OCI-LY3 (cell line): Measurements from ENCODE around the gene EZH1.

Source experiments
- H2AFZ ChIP-seq: fragments of 200-600, 300-600 bp; shearing (Covaris generic); 2 replicates; pipeline ENCODE4 v1.6.0; 2014; ENCODE audit warnings: antibody characterized with exemption, low read depth, low read length
- H3K27ac ChIP-seq: fragments of 200-600, 300-600 bp; sonication (generic); 2 replicates; pipeline ENCODE4 v1.5.1; 2014; ENCODE audit warnings: mild to moderate bottlenecking, low read length, moderate library complexity, mixed read lengths
- H3K27me3 ChIP-seq: fragments of 200-600, 300-600 bp; sonication (generic); 2 replicates; pipeline ENCODE4 v1.6.1; 2014; ENCODE audit warnings: low read depth, low read length, mixed read lengths
- H3K36me3 ChIP-seq: fragments of 200-600, 300-600 bp; sonication (generic); replicated peaks from 2 replicates; pipeline ENCODE3; 2014; ENCODE audit warnings: low read depth, low read length, mixed read lengths
- H3K4me1 ChIP-seq: fragments of 300-600, 200-600 bp; sonication (generic); 2 replicates; pipeline ENCODE4 v1.6.1; 2014; ENCODE audit warnings: low read length, mixed read lengths
- H3K4me2 ChIP-seq: fragments of 200-600, 300-600 bp; sonication (generic); 2 replicates; pipeline ENCODE4 v1.6.1; 2014; ENCODE audit warnings: low read length, mixed read lengths
- H3K4me3 ChIP-seq: fragments of 300-600, 200-600 bp; sonication (generic); 2 replicates; pipeline ENCODE4 v1.5.1; 2014; ENCODE audit warnings: antibody characterized with exemption, mild to moderate bottlenecking, low read length, moderate library complexity
- H3K79me2 ChIP-seq: fragments of 300-600, 200-600 bp; shearing (Covaris generic); 2 replicates; pipeline ENCODE4 v1.6.1; 2014; ENCODE audit warnings: mild to moderate bottlenecking, low read length, mixed read lengths
- H3K9ac ChIP-seq: fragments of 300-600, 200-600 bp; shearing (Covaris generic); 2 replicates; pipeline ENCODE4 v1.6.0; 2014; ENCODE audit warnings: mild to moderate bottlenecking, low read length, moderate library complexity
- H3K9me3 ChIP-seq: fragments of 200-600, 300-600 bp; shearing (Covaris generic); 2 replicates; pipeline ENCODE4 v1.6.1; 2014; ENCODE audit warnings: low read length, mixed read lengths; ENCODE audit not compliant: insufficient read depth
- H4K20me1 ChIP-seq: fragments of 200-600, 300-600 bp; sonication (generic); 2 replicates; pipeline ENCODE4 v1.6.1; 2016; ENCODE audit warnings: low read length, mixed read lengths; ENCODE audit not compliant: insufficient read depth
- EZH2phosphoT487 ChIP-seq: fragments of 200-600 bp; shearing (Covaris generic); IDR thresholded peaks from 2 replicates; pipeline ENCODE4 v1.6.1; 2018; ENCODE audit warnings: antibody characterized with exemption, mixed run types, low read depth
- TF ChIP-seq, protein P1 (sequence below): fragments of 200-600, 300-600 bp; sonication (generic); IDR thresholded peaks from 2 replicates; pipeline ENCODE4 v1.5.1; 2014; ENCODE audit warnings: antibody characterized with exemption, low read length, low read depth

The EZH1 gene

DNA sequence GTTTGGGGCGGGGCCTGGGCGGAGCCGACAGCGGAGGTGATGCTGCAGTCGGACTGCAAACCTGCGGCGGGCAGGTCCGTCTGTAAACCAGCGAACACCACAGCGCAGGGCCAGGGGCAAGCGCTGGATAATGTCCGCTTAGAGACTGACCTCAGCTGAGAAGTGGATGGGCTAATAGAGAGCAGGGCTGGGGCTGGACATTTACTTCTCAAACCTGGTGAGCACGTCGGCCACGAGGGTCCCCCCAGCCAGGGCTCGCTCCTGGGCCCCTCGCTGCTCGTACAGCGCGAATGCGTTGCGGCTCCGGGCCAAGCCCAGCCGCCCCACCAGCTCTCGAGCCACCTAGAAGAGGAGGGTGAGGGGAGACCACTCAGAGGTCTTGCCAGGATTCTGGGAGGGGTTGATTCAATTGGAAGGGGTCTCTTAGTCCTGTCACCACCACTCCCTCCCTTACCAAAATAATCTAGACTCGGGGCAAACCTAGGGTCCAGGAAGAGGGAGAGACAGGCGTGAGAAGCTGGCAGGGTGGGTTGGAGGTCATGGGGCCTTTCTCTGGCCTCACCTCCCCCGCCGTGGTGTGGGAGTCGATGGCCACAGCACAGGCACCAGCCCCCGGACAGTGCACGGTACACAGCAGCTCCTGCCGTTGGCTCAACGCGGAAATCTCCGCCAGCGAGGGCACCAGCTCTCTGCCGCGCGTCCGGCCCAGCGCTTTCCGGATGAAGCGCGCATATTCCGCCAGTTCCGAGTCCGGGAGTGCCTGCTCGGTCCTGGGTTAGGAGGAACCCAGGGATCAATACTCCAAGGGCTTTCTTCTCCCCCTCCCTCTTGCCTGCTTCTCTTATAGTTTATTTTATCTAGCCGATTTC lies 73.8 kb downstream of the EZH1 start:
- peaks cover 11% of the 10 kb centered on the region for H3K27me3 ChIP-seq
- H3K4me1 ChIP-seq, result peaks cover 27% of the 10 kb centered on the region
- H2AFZ ChIP-seq, result no peak overlapping the region
- peaks cover 2% of the 10 kb centered on the region; the same call in 1 of the 2 replicates for H4K20me1 ChIP-seq
- H3K36me3 ChIP-seq, result peaks cover 48% of the 10 kb centered on the region
- peak overlapping the region; percentile 73 for H3K4me2 ChIP-seq
- H3K9me3 ChIP-seq, result no peaks in the 10 kb centered on the region
- H3K4me3 ChIP-seq, result peak overlapping the region; percentile 62
- TF ChIP-seq, protein P1, sequence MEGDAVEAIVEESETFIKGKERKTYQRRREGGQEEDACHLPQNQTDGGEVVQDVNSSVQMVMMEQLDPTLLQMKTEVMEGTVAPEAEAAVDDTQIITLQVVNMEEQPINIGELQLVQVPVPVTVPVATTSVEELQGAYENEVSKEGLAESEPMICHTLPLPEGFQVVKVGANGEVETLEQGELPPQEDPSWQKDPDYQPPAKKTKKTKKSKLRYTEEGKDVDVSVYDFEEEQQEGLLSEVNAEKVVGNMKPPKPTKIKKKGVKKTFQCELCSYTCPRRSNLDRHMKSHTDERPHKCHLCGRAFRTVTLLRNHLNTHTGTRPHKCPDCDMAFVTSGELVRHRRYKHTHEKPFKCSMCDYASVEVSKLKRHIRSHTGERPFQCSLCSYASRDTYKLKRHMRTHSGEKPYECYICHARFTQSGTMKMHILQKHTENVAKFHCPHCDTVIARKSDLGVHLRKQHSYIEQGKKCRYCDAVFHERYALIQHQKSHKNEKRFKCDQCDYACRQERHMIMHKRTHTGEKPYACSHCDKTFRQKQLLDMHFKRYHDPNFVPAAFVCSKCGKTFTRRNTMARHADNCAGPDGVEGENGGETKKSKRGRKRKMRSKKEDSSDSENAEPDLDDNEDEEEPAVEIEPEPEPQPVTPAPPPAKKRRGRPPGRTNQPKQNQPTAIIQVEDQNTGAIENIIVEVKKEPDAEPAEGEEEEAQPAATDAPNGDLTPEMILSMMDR, result no peak
- no peak overlapping the region for H3K9ac ChIP-seq
- H3K79me2 ChIP-seq, result peaks cover 9% of the 10 kb centered on the region; the same call in 1 of the 2 replicates
- no peak overlapping the region for H3K27ac ChIP-seq

DNA sequence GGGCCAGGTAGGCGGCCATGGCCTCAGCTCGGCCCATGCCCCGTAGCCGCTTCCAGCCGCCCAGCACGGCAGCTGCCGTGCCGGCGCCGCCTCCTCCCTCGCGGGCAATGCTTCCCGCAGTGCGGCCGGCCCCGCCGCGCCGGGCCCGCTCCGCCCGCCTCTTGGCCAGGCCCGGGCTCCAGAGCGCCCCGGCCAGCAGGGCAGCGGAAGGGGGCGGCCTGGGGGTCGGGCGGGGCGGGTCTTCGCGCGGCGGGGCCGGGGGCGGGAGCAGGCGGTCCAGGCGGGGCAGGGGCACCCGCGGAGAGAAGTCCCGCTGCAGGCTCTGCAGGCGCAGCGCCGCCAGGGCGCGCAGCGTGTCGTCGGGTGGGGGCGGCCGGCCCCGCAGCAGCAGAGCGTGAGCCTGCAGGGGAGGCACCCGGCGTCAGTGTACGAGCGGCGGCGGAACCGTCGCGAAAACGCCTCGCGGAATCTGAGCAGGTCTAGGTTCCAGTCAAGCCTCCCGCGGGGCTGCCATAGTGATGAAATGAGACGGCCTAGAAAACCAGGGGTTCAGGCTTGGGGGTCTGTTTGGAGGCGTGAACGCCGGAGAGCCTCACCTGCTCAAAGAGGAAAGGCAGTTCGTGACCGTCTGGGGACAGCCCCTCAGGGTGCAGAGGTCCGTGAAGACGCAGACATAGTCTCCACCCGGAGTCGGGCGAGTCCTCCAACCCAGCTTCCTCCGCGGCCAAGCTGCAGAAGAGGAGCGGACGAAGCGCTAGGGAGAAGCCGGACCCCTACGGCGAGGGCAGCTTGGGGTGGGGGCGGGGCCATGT lies 74.7 kb downstream of the EZH1 start:
- TF ChIP-seq EZH2phosphoT487, result no peak
- TF ChIP-seq, protein P1, result no peak
- Histone ChIP-seq H3K79me2 (peaks cover under 1% of the 10 kb centered on the region; the same call in 1 of the 2 replicates), H3K9me3 (no peaks in the 10 kb centered on the region), H2AFZ (no peak overlapping the region), H3K9ac (peak overlapping the region; percentile 10; the same call in 1 of the 2 replicates), H4K20me1 (peaks cover 2% of the 10 kb centered on the region; the same call in 1 of the 2 replicates), H3K36me3 (peaks cover 48% of the 10 kb centered on the region), H3K4me1 (peaks cover 21% of the 10 kb centered on the region), H3K27ac (no peak overlapping the region), H3K4me3 (peak overlapping the region; percentile 62), H3K27me3 (peaks cover 2% of the 10 kb centered on the region; the same call in 1 of the 2 replicates), H3K4me2 (peak overlapping the region; percentile 73)

DNA sequence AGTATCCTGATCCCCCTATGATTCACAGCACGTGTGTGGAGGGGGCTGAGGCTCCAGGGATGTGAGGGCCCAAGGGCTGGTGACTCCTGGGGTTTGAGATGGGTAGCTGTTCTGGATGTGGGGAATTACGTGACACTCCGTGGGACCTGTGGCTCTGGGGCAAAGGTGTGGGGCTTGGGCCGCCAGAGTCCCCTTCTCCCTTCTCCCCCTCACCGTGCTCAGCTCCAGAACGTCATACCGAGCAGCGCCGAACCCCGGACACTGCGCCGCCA lies 75.2 kb downstream of the EZH1 start:
- H4K20me1 ChIP-seq, result peaks cover under 1% of the 10 kb centered on the region; the same call in 1 of the 2 replicates
- no peaks in the 10 kb centered on the region for H3K27me3 ChIP-seq
- H3K4me1 ChIP-seq, result peaks cover 16% of the 10 kb centered on the region
- no peak overlapping the region for H3K27ac ChIP-seq
- no peaks in the 10 kb centered on the region for H3K79me2 ChIP-seq
- no peak overlapping the region for H3K9ac ChIP-seq
- peaks cover 48% of the 10 kb centered on the region for H3K36me3 ChIP-seq
- no peak overlapping the region for H2AFZ ChIP-seq
- H3K9me3 ChIP-seq, result no peaks in the 10 kb centered on the region
- H3K4me3 ChIP-seq, result no peak overlapping the region
- TF ChIP-seq EZH2phosphoT487, result no peak
- TF ChIP-seq, protein P1, result no peak
- no peak overlapping the region for H3K4me2 ChIP-seq
